ENCODE measurements around the gene GCHFR. TPM values are rescaled to one million over a fixed set of nuclear protein-coding genes. Genes with fewer than 3 reads are reported as not detected.

Gene GCHFR
- total RNA-seq, 1 experiment from 2014 or later = 1.5 TPM

GRCh38 chr15:40750885-40751284, 13.0 kb upstream of the GCHFR start (continued):
- TF ChIP-seq, protein P1, sequence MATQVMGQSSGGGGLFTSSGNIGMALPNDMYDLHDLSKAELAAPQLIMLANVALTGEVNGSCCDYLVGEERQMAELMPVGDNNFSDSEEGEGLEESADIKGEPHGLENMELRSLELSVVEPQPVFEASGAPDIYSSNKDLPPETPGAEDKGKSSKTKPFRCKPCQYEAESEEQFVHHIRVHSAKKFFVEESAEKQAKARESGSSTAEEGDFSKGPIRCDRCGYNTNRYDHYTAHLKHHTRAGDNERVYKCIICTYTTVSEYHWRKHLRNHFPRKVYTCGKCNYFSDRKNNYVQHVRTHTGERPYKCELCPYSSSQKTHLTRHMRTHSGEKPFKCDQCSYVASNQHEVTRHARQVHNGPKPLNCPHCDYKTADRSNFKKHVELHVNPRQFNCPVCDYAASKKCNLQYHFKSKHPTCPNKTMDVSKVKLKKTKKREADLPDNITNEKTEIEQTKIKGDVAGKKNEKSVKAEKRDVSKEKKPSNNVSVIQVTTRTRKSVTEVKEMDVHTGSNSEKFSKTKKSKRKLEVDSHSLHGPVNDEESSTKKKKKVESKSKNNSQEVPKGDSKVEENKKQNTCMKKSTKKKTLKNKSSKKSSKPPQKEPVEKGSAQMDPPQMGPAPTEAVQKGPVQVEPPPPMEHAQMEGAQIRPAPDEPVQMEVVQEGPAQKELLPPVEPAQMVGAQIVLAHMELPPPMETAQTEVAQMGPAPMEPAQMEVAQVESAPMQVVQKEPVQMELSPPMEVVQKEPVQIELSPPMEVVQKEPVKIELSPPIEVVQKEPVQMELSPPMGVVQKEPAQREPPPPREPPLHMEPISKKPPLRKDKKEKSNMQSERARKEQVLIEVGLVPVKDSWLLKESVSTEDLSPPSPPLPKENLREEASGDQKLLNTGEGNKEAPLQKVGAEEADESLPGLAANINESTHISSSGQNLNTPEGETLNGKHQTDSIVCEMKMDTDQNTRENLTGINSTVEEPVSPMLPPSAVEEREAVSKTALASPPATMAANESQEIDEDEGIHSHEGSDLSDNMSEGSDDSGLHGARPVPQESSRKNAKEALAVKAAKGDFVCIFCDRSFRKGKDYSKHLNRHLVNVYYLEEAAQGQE (IDR thresholded peaks at IDR 0.05; ENCODE audit: low read depth) = no peak
- TF ChIP-seq CBX3 (IDR thresholded peaks at IDR 0.05; ENCODE audit: low read depth) = no peak

DNA sequence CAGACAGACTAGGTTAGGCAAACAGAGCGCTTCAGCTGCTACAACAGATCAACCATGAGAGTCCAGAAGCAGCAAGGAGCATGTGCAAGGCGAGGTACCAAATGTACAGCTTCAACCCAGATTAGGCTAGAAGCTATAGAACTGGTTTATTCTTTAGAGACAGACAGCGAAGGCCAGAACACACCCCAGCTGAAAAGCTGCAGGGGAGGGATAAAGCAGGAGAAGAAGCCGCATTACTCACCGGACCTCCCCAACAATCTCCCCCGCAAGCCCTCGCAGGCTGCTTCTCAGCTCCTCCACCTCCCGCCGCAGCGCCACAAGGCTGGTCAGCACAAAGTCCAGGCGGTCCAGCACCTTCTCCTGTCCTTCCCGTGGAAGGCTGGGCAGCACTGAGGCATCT, 12.1 kb upstream of the GCHFR start:
- DNase-seq (ENCODE audit: low read depth, low spot score) (no peak), ATAC-seq (no peak)
- H3K4me3 ChIP-seq (replicated peaks in 1 of 2; ENCODE audit: low read depth in 1 of 2, low read length in 2 of 2) = no peak overlapping the region
- no peaks in the 10 kb centered on the region for H3K9me2 ChIP-seq (ENCODE audit: insufficient read depth)
- intact Hi-C loops (cut with micrococcal nuclease) = no loop called here
- peaks cover 12% of the 10 kb centered on the region in 2 experiments; a peak in 3 of 4 replicates for H3K36me3 ChIP-seq (ENCODE audit: control insufficient read depth in 1 of 2, insufficient read depth in 2 of 2, low read length in 2 of 2)
- POLR2A ChIA-PET = no interaction called here
- CTCF ChIA-PET = no interaction called here
- TF ChIP-seq YY1 (IDR thresholded peaks at IDR 0.05; ENCODE audit: extremely low read depth, insufficient replicate concordance, low read depth, low read length) (no peak), SIN3A (IDR thresholded peaks at IDR 0.05; ENCODE audit: low read depth) (no peak), CTCF (IDR thresholded peaks at IDR 0.05 in 2 of 3, conservative IDR thresholded peaks at IDR 0.05 in 1 of 3; ENCODE audit: borderline replicate concordance in 1 of 3, insufficient read depth in 1 of 3, low read depth in 2 of 3, low read length in 2 of 3) (no peak), ELF1 (IDR thresholded peaks at IDR 0.05; ENCODE audit: borderline replicate concordance, low read depth) (no peak), MAX (IDR thresholded peaks at IDR 0.05) (no peak), FOSL1 (IDR thresholded peaks at IDR 0.05; ENCODE audit: low read depth) (no peak), ZFX (IDR thresholded peaks at IDR 0.05) (no peak), EZH2phosphoT487 (IDR thresholded peaks at IDR 0.05; ENCODE audit: borderline replicate concordance) (no peak), ZBTB33 (IDR thresholded peaks at IDR 0.05; ENCODE audit: extremely low read depth, insufficient replicate concordance, low read length) (no peak), TCF7L2 (IDR thresholded peaks at IDR 0.05; ENCODE audit: borderline replicate concordance, extremely low read depth, insufficient read depth, insufficient read length) (no peak), SRF (IDR thresholded peaks at IDR 0.05; ENCODE audit: low read depth) (no peak), POLR2AphosphoS5 (IDR thresholded peaks at IDR 0.05; ENCODE audit: low read depth, low read length) (no peak)
- no peaks in the 10 kb centered on the region for H4K20me1 ChIP-seq (ENCODE audit: insufficient read depth)
- no TSS peak for BruUV-seq (replicated peaks)
- H3K4me2 ChIP-seq (ENCODE audit: low read length) = no peak overlapping the region
- no peaks in the 10 kb centered on the region for H3K27me3 ChIP-seq (ENCODE audit: insufficient read depth, low read length)
- no peaks in the 10 kb centered on the region for H3K9me3 ChIP-seq (ENCODE audit: control insufficient read depth in 1 of 2, insufficient read depth in 1 of 2, low read depth in 1 of 2, low read length in 2 of 2)
- H3K27ac ChIP-seq (ENCODE audit: low read depth, low read length) = no peak overlapping the region
- no peak overlapping the region for H2AFZ ChIP-seq (ENCODE audit: low read depth, low read length, poor library complexity, severe bottlenecking)
- RAD21 ChIA-PET (ENCODE audit: low non-redundant PET in 1 of 2, low total read pairs in 2 of 2, uncharacterized antibody in 2 of 2, unreplicated experiment in 2 of 2) = no interaction called here
- H3K9ac ChIP-seq (ENCODE audit: low read length) = no peak overlapping the region
- peaks cover 35% of the 10 kb centered on the region for H3K79me2 ChIP-seq (ENCODE audit: insufficient read depth, low read length)
- peaks cover 7 to 17% of the 10 kb centered on the region in 2 experiments for H3K4me1 ChIP-seq (ENCODE audit: control insufficient read depth in 1 of 2, insufficient read depth in 2 of 2, low read length in 2 of 2)

Measured in HCT116 (cell line).